GM12865 (cell line): Measurements from ENCODE around the gene SLC9A9.

Experiments used
- DNase-seq: peaks from one replicate; pipeline ENCODE4 v3.0.0; 2010; ENCODE audit warnings: low read depth
- H3K4me3 ChIP-seq: 2 replicates; pipeline ENCODE4 v1.5.1; 2011; ENCODE audit warnings: mild to moderate bottlenecking, low read depth, low read length, control low read depth
- CTCF ChIP-seq: IDR thresholded peaks from 2 replicates; pipeline ENCODE4 v1.5.1; 2011; ENCODE audit warnings: low read length, control low read depth, low read depth, inconsistent platforms; ENCODE audit not compliant: insufficient read depth; ENCODE audit errors: missing control alignments

SLC9A9 gene

GRCh38 chr3:143314251-143315093 lies 533.8 kb downstream of the SLC9A9 start:
- no peak overlapping the region for H3K4me3 ChIP-seq
- TF ChIP-seq CTCF, result no peak
- no peak for DNase-seq

- no peak overlapping the region for H3K4me3 ChIP-seq
- no peak for TF ChIP-seq CTCF
- DNase-seq, result no peak
These were observed 534.4 kb downstream of the SLC9A9 start for GRCh38 chr3:143313893-143314188.

- H3K4me3 ChIP-seq, result no peak overlapping the region
- no peak for TF ChIP-seq CTCF
- DNase-seq, result no peak
These were observed 535.0 kb downstream of the SLC9A9 start for GRCh38 chr3:143313025-143313892.

GRCh38 chr3:143311096-143311495 lies 537.2 kb downstream of the SLC9A9 start:
- TF ChIP-seq CTCF, result no peak
- H3K4me3 ChIP-seq, result no peak overlapping the region
- no peak for DNase-seq

- TF ChIP-seq CTCF, result no peak
- no peak for DNase-seq
- no peak overlapping the region for H3K4me3 ChIP-seq
These were observed 538.6 kb downstream of the SLC9A9 start for GRCh38 chr3:143309705-143310104.

- H3K4me3 ChIP-seq, result no peak overlapping the region
- TF ChIP-seq CTCF, result no peak
- peak; percentile 59 for DNase-seq
These were observed 540.6 kb downstream of the SLC9A9 start for GRCh38 chr3:143307613-143308183.
